Breast epithelium (tissue), 4 donors: ENCODE measurements around the gene MELTF. TPM values are rescaled to one million over a fixed set of nuclear protein-coding genes. Genes with fewer than 3 reads are reported as not detected.
A peak's percentile ranks its signal among the peaks of the same experiment; 100 is the strongest.

Experiments
- DNase-seq, 2 donors: peaks; one replicate each; pipeline ENCODE4 v3.0.0-alpha.2; 2019; ENCODE audit warnings: low spot score in 2 of 2
- H3K27ac ChIP-seq, 2 donors: fragments of 200-600 bp; sonication (generic) in 1 of 2; one replicate each; pipeline ENCODE4 v1.5.1; 2016 to 2019; ENCODE audit warnings: mild to moderate bottlenecking in 1 of 2
- H3K27me3 ChIP-seq, 2 donors: fragments of 200-600 bp; sonication (generic) in 1 of 2; one replicate each; pipeline versions ENCODE4 v1.5.1 to v1.6.0; 2017 to 2019; ENCODE audit warnings: control low read depth in 1 of 2, mild to moderate bottlenecking in 1 of 2
- H3K36me3 ChIP-seq: fragments of 200-600 bp; one replicate; pipeline ENCODE4 v1.5.1; 2019
- H3K4me1 ChIP-seq, 2 donors: fragments of 200-600 bp; sonication (generic); one replicate each; pipeline ENCODE4 v1.5.1; 2016 to 2019; ENCODE audit warnings: control low read depth in 1 of 2
- H3K4me3 ChIP-seq, 3 donors: fragments of 200-600 bp; sonication (generic); 1 replicate in 2 of 3; 2 replicates in 1 of 3; pipeline ENCODE4 v1.5.1; 2016 to 2019; ENCODE audit warnings: mild to moderate bottlenecking in 3 of 3, moderate library complexity in 2 of 3
- H3K9me3 ChIP-seq, 2 donors: fragments of 200-600 bp; sonication (generic) in 1 of 2; one replicate each; pipeline ENCODE4 v1.5.1; 2016 to 2019; ENCODE audit warnings: control low read depth in 1 of 2
- CTCF ChIP-seq, 3 donors: fragments of 450-650 bp; IDR thresholded peaks; one replicate each; pipeline ENCODE4 v1.5.1; 2016 to 2017; ENCODE audit warnings: antibody characterized with exemption in 3 of 3, mild to moderate bottlenecking in 3 of 3, moderate library complexity in 3 of 3
- POLR2A ChIP-seq: fragments of 450-650 bp; IDR thresholded peaks from one replicate; pipeline ENCODE4 v1.6.1; 2016; ENCODE audit warnings: antibody characterized with exemption, mild to moderate bottlenecking, moderate library complexity
- POLR2AphosphoS5 ChIP-seq, 3 donors: sonication (generic); formaldehyde crosslinking; IDR thresholded peaks; one replicate each; pipeline ENCODE4 v1.6.1; 2017; ENCODE audit warnings: antibody characterized with exemption in 3 of 3
- intact Hi-C: fragments of 100-400 bp; cut with DNase I; formaldehyde crosslinking; loops from one replicate; pipeline ENCODE4 v1.15.1; 2023; ENCODE audit warnings: low total_unique reads
- total RNA-seq, 3 donors: library from RNA; depleted of rRNA; stranded (reverse); fragments of >200 nt; gene quantifications; one replicate each; pipeline ENCODE4 v1.1.0, GENCODE V29; 2016

The MELTF gene
- total RNA-seq, 3 donors from 2014 or later, result 7.2 to 58.2 (median 10.2) TPM

GRCh38 chr3:197022405-197023231 is 7.0 kb downstream of the MELTF start:
- Histone ChIP-seq H3K27me3 (no peaks in the 10 kb centered on the region), H3K4me3 (peak overlapping the region in 1 of 3 donors; percentile 26), H3K36me3 (no peaks in the 10 kb centered on the region), H3K4me1 (peaks cover 0 to 11% of the 10 kb centered on the region in 2 donors), H3K9me3 (no peaks in the 10 kb centered on the region), H3K27ac (peak overlapping the region; percentile 82)
- TF ChIP-seq CTCF (IDR thresholded peaks at IDR 0.05) (no peak), POLR2AphosphoS5 (IDR thresholded peaks at IDR 0.05) (no peak), POLR2A (no peak)
- intact Hi-C loops, result no loop called here
- DNase-seq, result peak in 1 of 2 donors; percentile 14

GRCh38 chr3:197021729-197022404 is 7.8 kb downstream of the MELTF start:
- Histone ChIP-seq H3K36me3 (no peaks in the 10 kb centered on the region), H3K27me3 (no peaks in the 10 kb centered on the region), H3K9me3 (no peaks in the 10 kb centered on the region), H3K27ac (peak overlapping the region; percentile 82), H3K4me3 (no peak overlapping the region), H3K4me1 (peaks cover 0 to 11% of the 10 kb centered on the region in 2 donors)
- no peak for TF ChIP-seq POLR2AphosphoS5 (IDR thresholded peaks at IDR 0.05)
- TF ChIP-seq CTCF (IDR thresholded peaks at IDR 0.05), result no peak
- TF ChIP-seq POLR2A, result no peak
- intact Hi-C loops, result no loop called here
- DNase-seq, result peak in 1 of 2 donors; percentile 10

- Histone ChIP-seq H3K36me3 (no peaks in the 10 kb centered on the region), H3K27ac (peak overlapping the region; percentile 48 to 82), H3K4me3 (no peak overlapping the region), H3K9me3 (no peaks in the 10 kb centered on the region), H3K27me3 (no peaks in the 10 kb centered on the region), H3K4me1 (peaks cover 0 to 11% of the 10 kb centered on the region in 2 donors)
- peak in 1 of 2 donors; percentile 16 for DNase-seq
- no peak for TF ChIP-seq CTCF (IDR thresholded peaks at IDR 0.05)
- no peak for TF ChIP-seq POLR2AphosphoS5 (IDR thresholded peaks at IDR 0.05)
- no peak for TF ChIP-seq POLR2A
- intact Hi-C loops, result no loop called here
Observed at GRCh38 chr3:197021231-197021630, 8.4 kb downstream of the MELTF start.

- intact Hi-C loops, result no loop called here
- no peaks in the 10 kb centered on the region for H3K9me3 ChIP-seq
- H3K27me3 ChIP-seq, result no peaks in the 10 kb centered on the region
- no peaks in the 10 kb centered on the region for H3K36me3 ChIP-seq
- no peak overlapping the region for H3K4me3 ChIP-seq
- TF ChIP-seq CTCF (IDR thresholded peaks at IDR 0.05) (no peak), POLR2AphosphoS5 (IDR thresholded peaks at IDR 0.05) (no peak), POLR2A (no peak)
- H3K27ac ChIP-seq, result peak overlapping the region in 1 of 2 donors; percentile 70
- no peak for DNase-seq
- peaks cover 0 to 11% of the 10 kb centered on the region in 2 donors for H3K4me1 ChIP-seq
Observed at GRCh38 chr3:197019535-197019934, 10.1 kb downstream of the MELTF start.

- H3K4me3 ChIP-seq, result no peak overlapping the region
- H3K4me1 ChIP-seq, result peaks cover 0 to 8% of the 10 kb centered on the region in 2 donors
- H3K9me3 ChIP-seq, result no peaks in the 10 kb centered on the region
- intact Hi-C loops, result no loop called here
- no peak for TF ChIP-seq POLR2A
- no peaks in the 10 kb centered on the region for H3K36me3 ChIP-seq
- peak overlapping the region; percentile 32 to 70 for H3K27ac ChIP-seq
- no peaks in the 10 kb centered on the region for H3K27me3 ChIP-seq
- peak in 1 of 2 donors; percentile 61 for DNase-seq
Observed at GRCh38 chr3:197019021-197019420, 10.6 kb downstream of the MELTF start.
